ENCODE results near the gene COX15. TPM values are rescaled to one million over a fixed set of nuclear protein-coding genes. Genes with fewer than 3 reads are reported as not detected.

The COX15 gene
- total and polyA plus RNA-seq, 2 donors, result 20.4 to 35.9 TPM

- H3K27ac ChIP-seq (ENCODE audit: low read depth), result no peak overlapping the region
- WGBS, result 70% methylated on average over 2 of the region's 2 CpGs
- H3K36me3 ChIP-seq (ENCODE audit: insufficient read depth), result peaks cover 5% of the 10 kb centered on the region
These were observed 11.5 kb downstream of the COX15 start for GRCh38 chr10:99720387-99720786.

GRCh38 chr10:99714446-99714845 lies 17.5 kb downstream of the COX15 start:
- Histone ChIP-seq H3K4me3 (ENCODE audit: low read depth, low read length) (no peak overlapping the region), H3K27ac (ENCODE audit: low read depth) (no peak overlapping the region), H3K4me1 (ENCODE audit: insufficient read depth) (peaks cover 2% of the 10 kb centered on the region), H3K36me3 (ENCODE audit: insufficient read depth) (peaks cover 9% of the 10 kb centered on the region)
- WGBS, result 94% methylated on average over 5 of the region's 5 CpGs
- DNase-seq (ENCODE audit: extremely low spot score), result no peak

More at GRCh38 chr10:99720387-99720786, 11.5 kb downstream of the COX15 start:
- no peaks in the 10 kb centered on the region for H3K4me1 ChIP-seq (ENCODE audit: insufficient read depth)
- no peak overlapping the region for H3K4me3 ChIP-seq (ENCODE audit: low read depth, low read length)
- no peak for DNase-seq (ENCODE audit: extremely low spot score)

- H3K36me3 ChIP-seq (ENCODE audit: insufficient read depth), result peaks cover 4% of the 10 kb centered on the region
- H3K4me1 ChIP-seq (ENCODE audit: insufficient read depth), result peaks cover 2% of the 10 kb centered on the region
- H3K27ac ChIP-seq (ENCODE audit: low read depth), result no peak overlapping the region
- no peak overlapping the region for H3K4me3 ChIP-seq (ENCODE audit: low read depth, low read length)
- no peak for DNase-seq (ENCODE audit: extremely low spot score)
These were observed 20.7 kb downstream of the COX15 start for GRCh38 chr10:99711129-99711719.

- H3K27ac ChIP-seq (ENCODE audit: low read depth), result peak overlapping the region; percentile 23
- peaks cover 4% of the 10 kb centered on the region for H3K36me3 ChIP-seq (ENCODE audit: insufficient read depth)
- DNase-seq (ENCODE audit: extremely low spot score), result no peak
- H3K4me3 ChIP-seq (ENCODE audit: low read depth, low read length), result no peak overlapping the region
- 78% methylated on average over 4 of the region's 4 CpGs for WGBS
- H3K4me1 ChIP-seq (ENCODE audit: insufficient read depth), result peaks cover 2% of the 10 kb centered on the region
These were observed 22.3 kb downstream of the COX15 start for GRCh38 chr10:99709480-99710229.

- Histone ChIP-seq H3K4me3 (ENCODE audit: low read depth, low read length) (no peak overlapping the region), H3K36me3 (ENCODE audit: insufficient read depth) (no peaks in the 10 kb centered on the region), H3K4me1 (ENCODE audit: insufficient read depth) (peaks cover 2% of the 10 kb centered on the region), H3K27ac (ENCODE audit: low read depth) (no peak overlapping the region)
- no peak for DNase-seq (ENCODE audit: extremely low spot score)
- 56% methylated on average over 1 of the region's 1 CpG for WGBS
These were observed 23.4 kb downstream of the COX15 start for GRCh38 chr10:99708428-99709012.

GRCh38 chr10:99700649-99701048 lies 31.3 kb downstream of the COX15 start:
- no peak overlapping the region for H3K27ac ChIP-seq (ENCODE audit: low read depth)
- H3K4me1 ChIP-seq (ENCODE audit: insufficient read depth), result no peaks in the 10 kb centered on the region
- 88% methylated on average over 4 of the region's 4 CpGs for WGBS
- no peak overlapping the region for H3K4me3 ChIP-seq (ENCODE audit: low read depth, low read length)
- no peak for DNase-seq (ENCODE audit: extremely low spot score)
- peaks cover 9% of the 10 kb centered on the region for H3K36me3 ChIP-seq (ENCODE audit: insufficient read depth)

- 85% methylated on average over 8 of the region's 8 CpGs for WGBS
- H3K36me3 ChIP-seq (ENCODE audit: insufficient read depth), result peaks cover 9% of the 10 kb centered on the region
- no peak overlapping the region for H3K4me3 ChIP-seq (ENCODE audit: low read depth, low read length)
- no peak for DNase-seq (ENCODE audit: extremely low spot score)
- no peak overlapping the region for H3K27ac ChIP-seq (ENCODE audit: low read depth)
- no peaks in the 10 kb centered on the region for H3K4me1 ChIP-seq (ENCODE audit: insufficient read depth)
These were observed 33.3 kb downstream of the COX15 start for GRCh38 chr10:99698504-99699080.

- no peak overlapping the region for H3K27ac ChIP-seq (ENCODE audit: low read depth)
- H3K4me3 ChIP-seq (ENCODE audit: low read depth, low read length), result no peak overlapping the region
- peaks cover 7% of the 10 kb centered on the region for H3K36me3 ChIP-seq (ENCODE audit: insufficient read depth)
- 87% methylated on average over 6 of the region's 6 CpGs for WGBS
- H3K4me1 ChIP-seq (ENCODE audit: insufficient read depth), result no peaks in the 10 kb centered on the region
- no peak for DNase-seq (ENCODE audit: extremely low spot score)
These were observed 36.2 kb downstream of the COX15 start for GRCh38 chr10:99695761-99696160.

GRCh38 chr10:99693933-99694583 lies 37.9 kb downstream of the COX15 start:
- H3K27ac ChIP-seq (ENCODE audit: low read depth), result no peak overlapping the region
- H3K4me3 ChIP-seq (ENCODE audit: low read depth, low read length), result no peak overlapping the region
- WGBS, result 74% methylated on average over 3 of the region's 3 CpGs
- no peaks in the 10 kb centered on the region for H3K4me1 ChIP-seq (ENCODE audit: insufficient read depth)
- DNase-seq (ENCODE audit: extremely low spot score), result no peak
- peaks cover 5% of the 10 kb centered on the region for H3K36me3 ChIP-seq (ENCODE audit: insufficient read depth)

- DNase-seq (ENCODE audit: extremely low spot score), result no peak
- no peaks in the 10 kb centered on the region for H3K36me3 ChIP-seq (ENCODE audit: insufficient read depth)
- WGBS, result 90% methylated on average over 1 of the region's 1 CpG
- no peaks in the 10 kb centered on the region for H3K4me1 ChIP-seq (ENCODE audit: insufficient read depth)
- no peak overlapping the region for H3K4me3 ChIP-seq (ENCODE audit: low read depth, low read length)
- H3K27ac ChIP-seq (ENCODE audit: low read depth), result no peak overlapping the region
These were observed 42.5 kb downstream of the COX15 start for GRCh38 chr10:99689461-99689860.

GRCh38 chr10:99685597-99685967 lies 46.3 kb downstream of the COX15 start:
- Histone ChIP-seq H3K36me3 (ENCODE audit: insufficient read depth) (no peaks in the 10 kb centered on the region), H3K4me1 (ENCODE audit: insufficient read depth) (no peaks in the 10 kb centered on the region), H3K27ac (ENCODE audit: low read depth) (peak overlapping the region; percentile 50), H3K4me3 (ENCODE audit: low read depth, low read length) (no peak overlapping the region)
- WGBS, result 71% methylated on average over 2 of the region's 2 CpGs
- no peak for DNase-seq (ENCODE audit: extremely low spot score)

GRCh38 chr10:99682752-99683151 lies 49.2 kb downstream of the COX15 start:
- peaks cover 8% of the 10 kb centered on the region for H3K36me3 ChIP-seq (ENCODE audit: insufficient read depth)
- no peak for DNase-seq (ENCODE audit: extremely low spot score)
- WGBS, result 69% methylated on average over 1 of the region's 1 CpG
- no peak overlapping the region for H3K4me3 ChIP-seq (ENCODE audit: low read depth, low read length)
- H3K4me1 ChIP-seq (ENCODE audit: insufficient read depth), result no peaks in the 10 kb centered on the region
- no peak overlapping the region for H3K27ac ChIP-seq (ENCODE audit: low read depth)
